HG02970 (cell line): Measurements from ENCODE around the gene NABP1.

Experiments used
- ATAC-seq: cut with Tn5 transposase; IDR thresholded peaks from one replicate; pipeline ENCODE4 v1.9.1; 2021; ENCODE audit warnings: mild to moderate bottlenecking, moderate library complexity, moderate number of reproducible peaks; ENCODE audit not compliant: unreplicated experiment, low FRiP score

The NABP1 gene

GRCh38 chr2:191703079-191703725 lies 25.3 kb downstream of the NABP1 start:
- ATAC-seq: no peak

- ATAC-seq: no peak
These were observed 27.1 kb downstream of the NABP1 start for GRCh38 chr2:191705084-191705483.

- ATAC-seq: no peak
These were observed 27.8 kb downstream of the NABP1 start for GRCh38 chr2:191705701-191706100.

- no peak for ATAC-seq
These were observed 28.9 kb downstream of the NABP1 start for GRCh38 chr2:191706791-191707190.

- no peak for ATAC-seq
These were observed 29.6 kb downstream of the NABP1 start for GRCh38 chr2:191707542-191707941.

GRCh38 chr2:191710411-191710900 lies 32.5 kb downstream of the NABP1 start:
- no peak for ATAC-seq

GRCh38 chr2:191711621-191712020 lies 33.7 kb downstream of the NABP1 start:
- ATAC-seq: no peak

GRCh38 chr2:191713837-191714236 lies 35.9 kb downstream of the NABP1 start:
- no peak for ATAC-seq

GRCh38 chr2:191714925-191715324 lies 37.0 kb downstream of the NABP1 start:
- no peak for ATAC-seq

- no peak for ATAC-seq
These were observed 37.5 kb downstream of the NABP1 start for GRCh38 chr2:191715471-191715870.

GRCh38 chr2:191719261-191719660 lies 41.3 kb downstream of the NABP1 start:
- ATAC-seq: no peak

- no peak for ATAC-seq
These were observed 42.0 kb downstream of the NABP1 start for GRCh38 chr2:191719938-191720337.

GRCh38 chr2:191721331-191721730 lies 43.4 kb downstream of the NABP1 start:
- no peak for ATAC-seq

GRCh38 chr2:191724015-191724414 lies 46.1 kb downstream of the NABP1 start:
- ATAC-seq: no peak

- ATAC-seq: no peak
These were observed 51.1 kb downstream of the NABP1 start for GRCh38 chr2:191728750-191729624.

GRCh38 chr2:191730263-191730662 lies 52.3 kb downstream of the NABP1 start:
- ATAC-seq: no peak
